Anterior cingulate cortex (tissue), 58 donors: ENCODE results near the gene CEP85L.

Experiments used
- DNase-seq, 58 donors: peaks; one replicate each; lab custom pipeline; 2025; lab: John Stamatoyannopoulos, UW

The CEP85L gene

DNA sequence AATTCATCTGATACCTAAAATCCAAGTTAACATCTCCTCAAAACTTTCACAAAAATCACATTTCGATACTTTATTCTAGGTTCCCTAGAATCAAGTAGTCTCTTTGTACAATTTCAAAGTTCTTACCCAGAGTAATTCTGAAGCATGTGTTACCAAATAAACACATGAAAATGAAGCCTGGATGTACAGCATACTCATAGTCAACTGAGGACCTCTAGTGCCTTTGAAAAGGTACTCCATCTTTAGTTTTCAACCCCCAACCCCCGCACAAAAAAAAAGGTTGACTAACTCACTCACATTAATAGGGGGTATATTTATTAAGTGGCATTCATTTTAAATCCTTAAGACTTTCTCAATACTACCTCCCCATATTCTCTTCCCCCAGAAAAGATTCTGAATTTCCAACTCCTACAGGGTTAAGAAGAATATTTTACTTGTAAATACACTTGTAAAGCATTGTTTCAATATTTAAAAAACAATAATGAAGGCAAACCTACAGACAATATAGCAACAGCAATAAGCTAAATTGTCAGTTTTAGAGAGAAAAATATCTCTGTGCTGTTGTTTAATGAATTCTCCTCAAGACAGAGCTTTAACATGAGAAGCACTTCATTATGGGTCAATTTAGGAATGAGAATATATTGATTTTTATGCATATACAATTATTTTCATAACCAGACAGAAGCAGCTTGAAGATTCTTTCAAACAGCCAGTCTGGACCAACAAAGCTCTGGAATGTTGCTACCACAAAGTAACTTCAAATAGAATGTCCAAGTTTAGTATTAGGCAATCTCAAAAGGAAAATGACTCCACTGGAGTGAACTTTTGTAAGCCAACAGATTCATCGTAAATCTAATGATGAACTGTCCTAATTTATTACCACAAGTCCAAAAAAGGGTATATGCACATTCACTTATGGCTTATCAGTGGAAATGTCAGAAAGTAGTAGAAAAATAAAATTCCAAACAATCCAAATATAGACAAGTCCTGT lies 100.0 kb downstream of the CEP85L start:
- peak in 2 of 58 donors; percentile 14 to 35 for DNase-seq

- no peak for DNase-seq
These were observed 102.8 kb downstream of the CEP85L start for GRCh38 chr6:118548613-118549012.

GRCh38 chr6:118548136-118548535 lies 103.3 kb downstream of the CEP85L start, which contains the start of gene PLN:
PLN (plus strand) TSS chr6:118548296; CDS start chr6:118558922, 10,626 bp downstream.
- no peak for DNase-seq

DNA sequence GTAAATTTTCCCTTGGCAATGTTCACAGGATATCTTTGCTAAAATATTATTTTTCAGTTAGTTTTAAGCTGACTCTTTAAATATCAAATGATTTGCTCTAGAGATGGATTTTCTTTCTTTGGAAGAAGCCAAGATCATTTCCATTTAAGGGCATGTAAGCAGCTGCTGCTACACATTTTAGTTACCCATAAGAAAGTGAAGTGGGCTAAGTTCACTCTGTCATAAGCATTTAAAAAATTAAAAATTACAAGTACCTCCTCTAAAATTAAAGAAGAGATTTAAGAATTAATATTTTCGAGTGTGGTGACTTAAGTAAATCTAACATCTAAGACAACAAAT lies 104.5 kb downstream of the CEP85L start:
- no peak for DNase-seq

- no peak for DNase-seq
These were observed 105.1 kb downstream of the CEP85L start for GRCh38 chr6:118546164-118546879.

GRCh38 chr6:118544105-118544504 lies 107.3 kb downstream of the CEP85L start:
- DNase-seq = no peak

DNA sequence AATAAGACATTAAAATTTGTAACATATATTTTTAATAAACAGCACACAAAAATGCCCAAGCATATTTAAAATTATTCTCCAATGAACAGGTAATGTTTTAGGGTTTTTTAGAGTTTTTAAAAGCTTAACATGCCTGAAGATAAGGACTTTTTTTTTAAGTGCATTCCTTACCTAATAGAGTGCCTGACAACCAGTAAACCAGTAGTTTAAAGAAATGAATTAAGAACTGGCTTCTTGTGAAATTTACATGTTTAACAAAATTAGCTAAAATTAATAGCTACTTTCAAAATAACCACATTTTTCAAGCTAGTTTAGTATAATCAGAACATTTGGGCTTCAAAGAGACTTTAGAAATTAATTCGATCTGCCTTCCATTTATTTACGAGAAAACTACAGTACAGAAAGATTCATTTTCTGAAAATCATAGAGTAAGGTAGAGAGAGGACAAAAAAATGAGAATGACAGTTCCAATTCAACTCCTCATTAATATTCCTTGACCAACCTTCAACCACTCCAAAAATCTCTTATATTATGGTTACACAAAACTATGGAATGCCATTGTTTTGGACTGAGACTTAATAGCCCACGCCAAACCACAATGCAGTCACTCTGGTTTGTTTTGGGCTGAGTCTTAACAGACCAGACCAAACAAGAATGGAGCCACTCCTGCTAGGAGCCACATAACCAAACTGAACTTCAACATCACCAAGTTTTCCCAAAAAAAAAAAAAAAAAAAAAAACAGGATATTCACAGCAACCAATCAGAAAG lies 109.0 kb downstream of the CEP85L start:
- no peak for DNase-seq

- no peak for DNase-seq
These were observed 113.8 kb downstream of the CEP85L start for GRCh38 chr6:118537574-118537973.

- no peak for DNase-seq
These were observed 114.9 kb downstream of the CEP85L start for GRCh38 chr6:118536478-118536877.

DNA sequence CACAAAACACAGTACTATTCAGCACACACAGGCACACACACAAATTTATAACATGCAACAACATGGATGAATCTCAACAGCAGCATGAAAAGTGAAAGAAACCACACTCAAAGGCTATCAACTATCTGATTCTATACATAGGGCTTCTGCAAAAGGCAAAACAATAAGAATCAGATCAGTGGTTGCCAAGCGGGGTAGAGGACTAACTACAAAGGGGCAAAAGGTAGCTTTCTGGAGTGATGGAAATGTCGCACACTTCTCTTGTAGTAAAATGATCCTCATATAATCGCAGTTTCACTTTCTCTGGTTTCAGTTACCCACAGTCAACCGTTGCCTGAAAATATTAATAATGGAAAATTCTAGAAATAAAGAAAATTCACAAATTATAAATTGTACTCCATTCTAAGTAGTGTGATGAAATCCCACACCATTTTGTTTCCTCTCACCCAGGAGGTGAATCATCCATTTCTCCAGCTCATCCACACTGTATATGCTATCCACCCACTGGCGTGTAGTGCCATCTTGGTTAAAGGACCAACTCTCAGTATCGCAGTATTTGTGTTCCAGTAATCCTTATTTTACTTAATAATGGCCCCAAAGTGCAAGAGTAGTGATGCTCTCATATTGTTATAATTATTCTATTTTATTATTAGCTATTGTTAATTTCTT lies 116.1 kb downstream of the CEP85L start:
- no peak for DNase-seq

DNA sequence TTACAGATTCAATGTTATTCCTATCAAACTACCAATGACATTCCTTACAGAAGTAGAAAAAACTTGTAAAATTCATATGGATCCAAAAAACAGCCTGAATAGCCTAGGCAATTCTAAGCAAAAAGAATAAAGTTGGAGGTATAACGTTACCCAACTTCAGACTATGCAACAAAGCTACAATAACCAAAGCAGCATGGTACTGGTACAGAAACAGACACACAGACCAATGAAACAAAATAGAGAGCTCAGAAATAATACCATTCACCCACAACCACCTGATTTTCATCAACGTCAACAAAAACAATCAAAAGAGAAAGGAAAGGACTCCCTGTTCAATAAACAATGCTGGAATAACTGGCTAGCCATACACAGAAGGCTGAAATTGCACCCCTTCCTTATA lies 120.4 kb downstream of the CEP85L start:
- DNase-seq = no peak

GRCh38 chr6:118529756-118530155 lies 121.6 kb downstream of the CEP85L start:
- no peak for DNase-seq

GRCh38 chr6:118528129-118528528 lies 123.3 kb downstream of the CEP85L start:
- no peak for DNase-seq

- DNase-seq = no peak
These were observed 125.2 kb downstream of the CEP85L start for GRCh38 chr6:118525913-118526780.

GRCh38 chr6:118524686-118525085 lies 126.7 kb downstream of the CEP85L start:
- no peak for DNase-seq

DNA sequence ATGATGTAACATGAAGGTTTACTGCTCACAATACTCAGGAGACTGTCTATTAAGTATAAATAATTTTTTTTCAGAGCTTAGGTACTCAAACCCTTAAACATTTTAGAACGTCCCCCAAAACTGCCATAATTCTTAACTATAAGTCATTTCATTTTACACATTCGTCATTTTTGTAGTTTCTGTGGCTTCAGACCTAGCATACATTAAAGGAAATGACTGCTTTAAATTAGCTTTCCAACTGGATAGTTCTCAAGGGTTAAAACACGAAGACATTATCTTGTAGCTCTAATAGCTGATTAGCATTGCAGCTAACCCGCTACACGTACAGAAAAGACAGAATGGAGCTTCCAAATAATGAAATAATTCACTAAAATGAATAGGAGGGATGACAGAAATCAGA lies 128.2 kb downstream of the CEP85L start:
- no peak for DNase-seq

DNA sequence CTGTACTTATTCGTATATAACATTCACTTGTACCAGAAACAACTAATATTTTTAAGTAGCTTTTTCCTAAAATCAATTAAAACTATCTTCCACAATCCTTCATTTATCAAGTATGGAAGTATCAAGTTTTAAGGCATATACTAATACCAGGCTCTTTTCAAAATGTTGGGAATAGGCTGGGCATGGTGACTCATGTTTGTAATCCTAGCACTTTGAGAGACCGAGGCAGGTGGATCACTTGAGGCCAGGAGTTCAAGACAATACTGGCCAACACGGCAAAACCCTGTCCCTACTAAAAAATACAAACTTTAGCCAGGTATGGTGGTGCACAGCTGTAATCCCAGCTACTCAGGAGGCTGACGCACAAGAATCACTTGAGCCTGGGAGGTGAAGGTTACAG lies 129.0 kb downstream of the CEP85L start:
- no peak for DNase-seq

- DNase-seq = no peak
These were observed 136.7 kb downstream of the CEP85L start for GRCh38 chr6:118514689-118515088.
